Measurements from ENCODE around the gene KLHL29. TPM values are rescaled to one million over a fixed set of nuclear protein-coding genes. Genes with fewer than 3 reads are reported as not detected.

KLHL29 gene
- total RNA-seq, 1 experiment from 2014 or later, result 43.1 TPM

DNA sequence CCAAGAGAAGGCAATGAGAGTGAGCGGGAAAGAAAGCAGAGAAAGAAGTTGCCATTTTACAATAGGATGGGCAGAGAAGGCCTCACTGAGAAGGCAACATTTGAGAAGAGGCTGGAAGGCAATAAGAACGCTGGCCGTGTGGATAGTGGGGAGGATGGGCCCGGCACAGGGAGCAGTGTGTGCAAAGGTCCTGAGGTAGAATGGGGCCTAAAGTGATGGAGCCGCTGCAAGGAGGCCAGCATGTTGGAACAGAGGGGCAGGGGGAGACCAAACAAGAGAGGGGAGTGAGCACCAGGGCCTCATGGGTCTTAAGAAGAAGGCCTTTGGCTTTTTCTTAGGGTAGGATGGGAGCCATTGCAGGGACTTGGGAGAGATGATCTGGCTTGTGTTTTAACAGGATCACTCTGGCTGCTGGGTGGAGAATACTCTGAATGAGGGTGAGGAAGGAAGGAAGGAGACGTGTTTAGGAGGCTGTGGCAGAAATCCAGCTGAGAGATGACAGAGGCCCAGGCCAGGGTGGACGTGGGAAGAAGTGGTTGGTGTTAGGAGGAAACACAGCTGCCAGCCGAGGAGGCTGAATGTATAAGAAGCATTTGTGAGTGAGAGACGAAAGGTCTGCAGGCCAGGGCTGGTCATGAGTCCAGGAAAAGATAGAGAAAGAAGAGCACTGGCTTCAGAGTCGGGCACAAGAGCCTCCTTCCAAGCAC, 159.8 kb downstream of the KLHL29 start:
- Mint-ChIP-seq H3K4me3 (ENCODE audit: unreplicated experiment) (no peak overlapping the region), H3K4me1 (ENCODE audit: insufficient read depth, unreplicated experiment) (peaks cover 6% of the 10 kb centered on the region), H3K36me3 (ENCODE audit: insufficient read depth, unreplicated experiment) (peaks cover 5% of the 10 kb centered on the region), H3K27me3 (ENCODE audit: insufficient read depth, unreplicated experiment) (no peaks in the 10 kb centered on the region), H3K27ac (ENCODE audit: low read depth, unreplicated experiment) (no peak overlapping the region), H3K9me3 (ENCODE audit: unreplicated experiment) (no peaks in the 10 kb centered on the region)
- ChIA-PET CTCF (no interaction called here), POLR2A (no interaction called here)
- BruUV-seq (replicated peaks), result no TSS peak
- no peak for DNase-seq (ENCODE audit: unreplicated experiment)
- intact Hi-C loops (cut with micrococcal nuclease), result no loop called here
- TF ChIP-seq, protein P1, sequence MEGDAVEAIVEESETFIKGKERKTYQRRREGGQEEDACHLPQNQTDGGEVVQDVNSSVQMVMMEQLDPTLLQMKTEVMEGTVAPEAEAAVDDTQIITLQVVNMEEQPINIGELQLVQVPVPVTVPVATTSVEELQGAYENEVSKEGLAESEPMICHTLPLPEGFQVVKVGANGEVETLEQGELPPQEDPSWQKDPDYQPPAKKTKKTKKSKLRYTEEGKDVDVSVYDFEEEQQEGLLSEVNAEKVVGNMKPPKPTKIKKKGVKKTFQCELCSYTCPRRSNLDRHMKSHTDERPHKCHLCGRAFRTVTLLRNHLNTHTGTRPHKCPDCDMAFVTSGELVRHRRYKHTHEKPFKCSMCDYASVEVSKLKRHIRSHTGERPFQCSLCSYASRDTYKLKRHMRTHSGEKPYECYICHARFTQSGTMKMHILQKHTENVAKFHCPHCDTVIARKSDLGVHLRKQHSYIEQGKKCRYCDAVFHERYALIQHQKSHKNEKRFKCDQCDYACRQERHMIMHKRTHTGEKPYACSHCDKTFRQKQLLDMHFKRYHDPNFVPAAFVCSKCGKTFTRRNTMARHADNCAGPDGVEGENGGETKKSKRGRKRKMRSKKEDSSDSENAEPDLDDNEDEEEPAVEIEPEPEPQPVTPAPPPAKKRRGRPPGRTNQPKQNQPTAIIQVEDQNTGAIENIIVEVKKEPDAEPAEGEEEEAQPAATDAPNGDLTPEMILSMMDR (IDR thresholded peaks at IDR 0.05; ENCODE audit: unreplicated experiment), result no peak

DNA sequence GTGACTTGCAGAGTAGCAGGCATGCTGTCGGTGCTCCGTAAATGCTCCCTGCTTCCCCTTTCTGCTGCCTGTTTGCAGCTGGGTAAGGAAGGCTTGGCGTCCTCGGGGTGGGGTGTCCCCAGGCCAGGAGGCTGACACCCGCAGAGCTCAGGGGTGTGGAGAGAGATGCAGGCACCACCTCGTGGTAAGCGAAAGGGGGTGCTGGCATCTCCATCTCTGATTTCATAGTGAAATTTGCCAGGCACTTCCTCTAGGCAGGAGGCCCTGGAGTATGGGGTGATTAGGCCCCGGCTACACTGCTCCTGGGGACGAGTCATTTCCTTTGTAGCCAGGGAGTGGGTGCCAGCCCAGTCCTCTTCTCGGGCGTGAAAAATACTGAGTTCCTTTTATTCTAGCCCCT, 160.4 kb downstream of the KLHL29 start:
- H3K4me3 Mint-ChIP-seq (ENCODE audit: unreplicated experiment), result no peak overlapping the region
- peaks cover 5% of the 10 kb centered on the region for H3K36me3 Mint-ChIP-seq (ENCODE audit: insufficient read depth, unreplicated experiment)
- H3K4me1 Mint-ChIP-seq (ENCODE audit: insufficient read depth, unreplicated experiment), result peaks cover 6% of the 10 kb centered on the region
- BruUV-seq (replicated peaks), result no TSS peak
- ChIA-PET POLR2A (no interaction called here), CTCF (no interaction called here)
- H3K9me3 Mint-ChIP-seq (ENCODE audit: unreplicated experiment), result no peaks in the 10 kb centered on the region
- H3K27ac Mint-ChIP-seq (ENCODE audit: low read depth, unreplicated experiment), result no peak overlapping the region
- TF ChIP-seq, protein P1 (IDR thresholded peaks at IDR 0.05; ENCODE audit: unreplicated experiment), result no peak
- H3K27me3 Mint-ChIP-seq (ENCODE audit: insufficient read depth, unreplicated experiment), result no peaks in the 10 kb centered on the region
- no peak for DNase-seq (ENCODE audit: unreplicated experiment)
- intact Hi-C loops (cut with micrococcal nuclease), result no loop called here

DNA sequence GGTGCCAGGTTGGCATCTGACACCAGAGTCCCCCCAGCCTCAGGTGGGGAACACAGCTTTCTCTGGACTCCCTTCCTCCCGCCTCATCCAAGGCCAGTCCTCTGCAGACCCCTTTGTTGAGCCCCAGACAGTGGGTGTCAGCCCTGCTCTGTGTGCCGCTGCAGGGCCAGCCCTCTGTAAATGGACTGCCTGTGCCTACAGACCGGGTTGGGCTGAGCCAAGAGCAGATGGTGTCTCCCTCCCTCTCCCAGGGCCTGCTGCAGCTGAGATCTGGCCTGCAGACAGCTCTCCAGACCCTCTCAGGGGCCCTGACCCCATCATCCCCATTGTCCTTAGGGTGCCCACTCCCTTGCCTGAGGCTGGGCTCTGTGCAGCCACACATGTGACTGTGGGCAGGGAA, 160.8 kb downstream of the KLHL29 start:
- Mint-ChIP-seq H3K4me3 (ENCODE audit: unreplicated experiment) (no peak overlapping the region), H3K9me3 (ENCODE audit: unreplicated experiment) (no peaks in the 10 kb centered on the region), H3K36me3 (ENCODE audit: insufficient read depth, unreplicated experiment) (peaks cover 5% of the 10 kb centered on the region), H3K4me1 (ENCODE audit: insufficient read depth, unreplicated experiment) (peaks cover 6% of the 10 kb centered on the region), H3K27ac (ENCODE audit: low read depth, unreplicated experiment) (no peak overlapping the region), H3K27me3 (ENCODE audit: insufficient read depth, unreplicated experiment) (no peaks in the 10 kb centered on the region)
- TF ChIP-seq, protein P1 (IDR thresholded peaks at IDR 0.05; ENCODE audit: unreplicated experiment), result no peak
- intact Hi-C loops (cut with micrococcal nuclease), result no loop called here
- no TSS peak for BruUV-seq (replicated peaks)
- CTCF ChIA-PET, result interaction anchor here (0.7 kb wide), 1 partner anchor 286 kb away, joined by 3 read pairs; no protein-coding TSS in a partner anchor
- no peak for DNase-seq (ENCODE audit: unreplicated experiment)
- POLR2A ChIA-PET, result no interaction called here

DNA sequence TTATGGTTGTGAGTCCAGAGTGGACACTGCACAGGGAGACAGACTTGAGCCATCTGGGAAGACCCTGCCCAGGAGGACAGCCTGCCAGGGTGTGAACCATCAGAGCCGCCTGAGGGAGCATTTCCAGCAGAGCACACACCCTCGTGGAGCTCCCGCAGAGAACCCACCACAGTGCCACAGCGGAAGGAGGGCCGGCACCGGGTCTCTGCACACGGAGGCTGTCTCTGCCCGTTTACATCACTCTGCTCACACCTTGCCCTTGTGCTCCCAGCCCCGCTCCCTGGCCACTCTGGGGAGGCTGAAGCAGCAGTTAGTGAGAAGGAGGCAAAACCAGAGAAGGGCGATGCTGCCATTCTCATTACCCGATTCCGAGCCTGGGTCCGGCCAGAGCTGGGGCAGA, 161.9 kb downstream of the KLHL29 start:
- no peak overlapping the region for H3K27ac Mint-ChIP-seq (ENCODE audit: low read depth, unreplicated experiment)
- H3K4me3 Mint-ChIP-seq (ENCODE audit: unreplicated experiment), result no peak overlapping the region
- no peaks in the 10 kb centered on the region for H3K27me3 Mint-ChIP-seq (ENCODE audit: insufficient read depth, unreplicated experiment)

More for the DNA sequence above, 161.9 kb downstream of the KLHL29 start:
- TF ChIP-seq, protein P1 (IDR thresholded peaks at IDR 0.05; ENCODE audit: unreplicated experiment), result no peak
- Mint-ChIP-seq H3K4me1 (ENCODE audit: insufficient read depth, unreplicated experiment) (peaks cover 6% of the 10 kb centered on the region), H3K9me3 (ENCODE audit: unreplicated experiment) (no peaks in the 10 kb centered on the region), H3K36me3 (ENCODE audit: insufficient read depth, unreplicated experiment) (peaks cover under 1% of the 10 kb centered on the region)
- POLR2A ChIA-PET, result no interaction called here
- CTCF ChIA-PET, result interaction anchor here (0.6 kb wide), 1 partner anchor 11 kb away, joined by 3 read pairs; no protein-coding TSS in a partner anchor
- no peak for DNase-seq (ENCODE audit: unreplicated experiment)
- intact Hi-C loops (cut with micrococcal nuclease), result no loop called here
- no TSS peak for BruUV-seq (replicated peaks)
